Ovary (tissue), 9 donors: ENCODE data around the gene WWOX. TPM values are rescaled to one million over a fixed set of nuclear protein-coding genes. Genes with fewer than 3 reads are reported as not detected.

Experiments
- DNase-seq, 5 donors: peaks; one replicate each; pipeline ENCODE4 v3.0.0-alpha.2; 2019 to 2020
- H3K27ac ChIP-seq, 2 donors: fragments of 200-600 bp; one replicate each; pipeline versions ENCODE4 v1.5.1 to v1.8.0; 2019 to 2022
- H3K27me3 ChIP-seq: fragments of 200-600 bp; one replicate; pipeline ENCODE4 v1.8.0; 2022
- H3K36me3 ChIP-seq: fragments of 200-600 bp; sonication (generic); one replicate; pipeline ENCODE4 v1.5.1; 2019
- H3K4me1 ChIP-seq: one replicate; pipeline ENCODE4 v1.8.1; 2013; ENCODE audit warnings: mild to moderate bottlenecking, moderate library complexity; ENCODE audit not compliant: insufficient read depth
- H3K4me3 ChIP-seq: fragments of 200-600 bp; sonication (generic); one replicate; pipeline ENCODE4 v1.5.1; 2017
- H3K9me3 ChIP-seq, 2 donors: fragments of 200-600 bp in 1 of 2; sonication (generic) in 1 of 2; one replicate each; pipeline versions ENCODE4 v1.5.1 to v1.8.1; 2013 to 2019; ENCODE audit warnings: mild to moderate bottlenecking in 1 of 2, moderate library complexity in 1 of 2
- CTCF ChIP-seq, 3 donors: fragments of 450-650 bp in 2 of 3; fragments of 200-600 bp in 1 of 3; IDR thresholded peaks; one replicate each; pipeline versions ENCODE4 v1.5.1 to v1.8.0; 2016 to 2022; ENCODE audit warnings: antibody characterized with exemption in 3 of 3, mild to moderate bottlenecking in 1 of 3
- EP300 ChIP-seq: sonication (generic); formaldehyde crosslinking; IDR thresholded peaks from one replicate; pipeline ENCODE4 v1.6.1; 2017; ENCODE audit warnings: antibody characterized with exemption
- POLR2A ChIP-seq: fragments of 450-650 bp; IDR thresholded peaks from one replicate; pipeline ENCODE4 v1.6.1; 2017; ENCODE audit warnings: antibody characterized with exemption, mild to moderate bottlenecking, moderate library complexity
- WGBS, 3 donors: extraction: QIAGEN DNeasy Blood & Tissue Kit in 1 of 3; methylation state at CpG; one replicate each; pipeline versions ENCODE4 v1.1.5 to v1.1.7; 2013 to 2017; 5-methylcytosine and 5-hydroxymethylcytosine counted together
- intact Hi-C, 4 donors: fragments of 100-400 bp; cut with DNase I; formaldehyde crosslinking; loops; one replicate each; pipeline versions ENCODE4 v1.11.0 to v1.15.1; 2022 to 2023
- polyA plus RNA-seq, 2 donors: library from polyadenylated mRNA; stranded (reverse); fragments of 200-250 nt in 1 of 2; fragments of 350-450 nt in 1 of 2; fragmentation: Illumina TruSeq in 1 of 2; extraction: RNeasy Lipid Tissue Mini Kit (QIAGEN cat#74804) in 1 of 2; gene quantifications; one replicate each; pipeline ENCODE4 v1.2.3, GENCODE V29; 2013 to 2014
- total RNA-seq, 7 donors: library from RNA; depleted of rRNA in 2 of 7; stranded (reverse); fragments of >200 nt in 2 of 7; fragmentation: NEBNext Ultra II Directional in 3 of 7; extraction: Animal tissue kit (Norgen Biotek cat#: 25700) in 3 of 7; gene quantifications; one replicate each; pipeline versions ENCODE4 v1.1.0 to v1.2.4, GENCODE V29; 2016 to 2023
- donor health status: DM: no; HTN: no; CAD: no; lungs with moderate emphysema.
- donor health status: DM: no; HTN: no; CAD: no.
- donor health status: Bipolar disorder and iron deficiency.
- donor health status: DM: yes; HTN: yes; CAD: no.
- donor health status: DM: no; HTN: no; CAD: no.
- donor health status: DM: yes; HTN: yes; CAD: no.

WWOX gene
- total and polyA plus RNA-seq, 9 donors, result 11.0 to 40.5 (median 25.2) TPM

- intact Hi-C loops, result no loop called here
Observed at GRCh38 chr16:78249832-78250231, 150.4 kb downstream of the WWOX start.

DNA sequence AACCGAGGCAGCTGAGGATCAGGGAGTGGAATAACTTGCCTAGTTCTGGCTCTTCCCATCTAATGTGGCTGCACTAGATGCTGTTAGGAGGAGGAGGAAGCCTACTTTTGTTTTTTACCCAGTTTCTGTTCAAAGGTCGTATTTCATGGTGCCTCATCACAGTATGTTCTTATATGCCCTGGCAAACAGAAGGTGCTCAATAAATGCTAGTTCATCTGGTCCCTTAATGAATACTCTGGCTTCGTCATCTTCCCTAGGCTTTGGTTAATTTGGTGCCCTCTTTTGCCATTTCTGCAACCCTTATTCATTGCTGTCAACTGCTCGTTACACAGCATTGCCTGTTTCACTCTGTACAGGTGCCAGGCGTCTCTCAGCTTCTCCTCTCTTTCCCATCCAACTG lies 151.7 kb downstream of the WWOX start:
- Histone ChIP-seq H3K27ac (no peak overlapping the region), H3K36me3 (no peaks in the 10 kb centered on the region), H3K4me3 (no peak overlapping the region), H3K27me3 (no peaks in the 10 kb centered on the region), H3K4me1 (no peaks in the 10 kb centered on the region), H3K9me3 (no peaks in the 10 kb centered on the region)
- DNase-seq, result no peak
- no peak for TF ChIP-seq POLR2A
- no peak for TF ChIP-seq CTCF (IDR thresholded peaks at IDR 0.05)
- no peak for TF ChIP-seq EP300
- WGBS, 3 donors, result 91 to 95% (median 94%) methylated on average over 5 of the region's 5 CpGs
- intact Hi-C loops, result no loop called here

More at GRCh38 chr16:78249832-78250231, 150.4 kb downstream of the WWOX start:
- no peaks in the 10 kb centered on the region for H3K4me1 ChIP-seq
- 79 to 89% (median 81%) methylated on average over 3 of the region's 3 CpGs for WGBS, 3 donors
- no peaks in the 10 kb centered on the region for H3K36me3 ChIP-seq
- H3K27ac ChIP-seq, result no peak overlapping the region
- TF ChIP-seq POLR2A (no peak), CTCF (IDR thresholded peaks at IDR 0.05) (no peak), EP300 (no peak)
- H3K4me3 ChIP-seq, result no peak overlapping the region
- no peaks in the 10 kb centered on the region for H3K9me3 ChIP-seq
- DNase-seq, result no peak
- H3K27me3 ChIP-seq, result no peaks in the 10 kb centered on the region

DNA sequence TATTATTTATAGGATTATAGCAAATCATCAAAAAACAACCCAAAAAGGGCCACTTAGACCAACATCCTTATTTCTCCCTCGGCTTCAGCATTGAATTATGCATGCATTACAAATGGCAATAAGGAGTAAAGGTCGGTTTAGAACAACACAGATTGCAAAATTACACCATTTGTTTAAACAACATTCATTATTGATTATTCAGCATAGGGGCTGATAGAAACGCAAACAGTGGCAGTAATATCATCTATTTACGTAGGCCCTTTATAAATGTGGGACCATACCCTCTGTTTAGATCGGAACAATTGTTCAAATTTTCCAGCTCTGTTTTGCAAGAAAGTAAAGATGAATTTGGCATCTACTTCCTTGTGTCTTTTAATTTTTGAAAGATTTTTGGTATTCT lies 153.3 kb downstream of the WWOX start:
- 93 to 96% (median 95%) methylated on average over 5 of the region's 5 CpGs for WGBS, 3 donors
- Histone ChIP-seq H3K27me3 (no peaks in the 10 kb centered on the region), H3K36me3 (no peaks in the 10 kb centered on the region), H3K4me1 (peaks cover 4% of the 10 kb centered on the region), H3K4me3 (no peak overlapping the region), H3K27ac (no peak overlapping the region), H3K9me3 (no peaks in the 10 kb centered on the region)
- no peak for TF ChIP-seq POLR2A
- TF ChIP-seq CTCF (IDR thresholded peaks at IDR 0.05), result no peak
- TF ChIP-seq EP300, result no peak
- intact Hi-C loops, result no loop called here
- DNase-seq, result no peak

DNA sequence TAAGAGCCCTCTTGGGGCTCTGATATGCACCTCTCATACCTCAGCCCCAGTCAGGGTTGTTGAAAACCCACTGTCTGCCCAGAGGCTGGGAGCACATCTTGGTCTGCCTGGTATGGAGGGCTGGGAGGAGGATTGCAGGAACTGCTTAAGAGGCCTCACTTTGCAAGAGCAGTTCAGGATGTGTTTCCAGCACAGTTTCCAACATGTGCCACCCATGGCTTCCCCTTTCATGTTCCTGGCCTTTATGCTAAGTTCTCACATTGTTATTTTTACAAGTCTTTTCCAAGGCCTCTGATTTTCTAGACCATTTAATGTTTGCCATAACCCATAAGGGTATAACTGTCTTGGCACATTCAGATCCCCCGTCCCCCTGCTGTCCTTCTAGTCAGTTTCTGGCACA lies 155.4 kb downstream of the WWOX start:
- intact Hi-C loops, result no loop called here
- Histone ChIP-seq H3K4me3 (no peak overlapping the region), H3K27ac (no peak overlapping the region), H3K36me3 (no peaks in the 10 kb centered on the region), H3K4me1 (peaks cover 6% of the 10 kb centered on the region), H3K9me3 (no peaks in the 10 kb centered on the region), H3K27me3 (no peaks in the 10 kb centered on the region)
- WGBS, 3 donors, result 91 to 95% (median 92%) methylated on average over 1 of the region's 1 CpG
- TF ChIP-seq EP300 (no peak), POLR2A (no peak), CTCF (IDR thresholded peaks at IDR 0.05) (no peak)
- no peak for DNase-seq
